BE2C (cell line): ENCODE measurements around the gene PDE6G.
"Not testable (repeated sequence)": the region's sequence is repeated elsewhere in the genome, so short reads cannot be mapped to it uniquely, and the experiment has no call there.

Experiments used
- DNase-seq: peaks from one replicate; pipeline ENCODE4 v3.0.0-alpha.2; 2020
- H3K27me3 ChIP-seq: fragments of 250-450 bp; sonication (Bioruptor Pico); 2 replicates; pipeline ENCODE4 v1.5.1; 2020; ENCODE audit warnings: mild to moderate bottlenecking
- H3K36me3 ChIP-seq: fragments of 250-450 bp; sonication (Bioruptor Pico); 2 replicates; pipeline ENCODE4 v1.5.1; 2020; ENCODE audit warnings: mild to moderate bottlenecking
- H3K4me1 ChIP-seq: fragments of 250-450 bp; sonication (Bioruptor Pico); 2 replicates; pipeline ENCODE4 v1.5.1; 2020
- H3K4me3 ChIP-seq: 2 replicates; pipeline ENCODE4 v1.5.1; 2011; ENCODE audit warnings: low read depth, low read length
- H3K9me3 ChIP-seq: fragments of 250-450 bp; sonication (Bioruptor Pico); 2 replicates; pipeline ENCODE4 v1.5.1; 2020
- CTCF ChIP-seq: IDR thresholded peaks from 2 replicates; pipeline ENCODE4 v1.5.1; 2012; ENCODE audit warnings: mild to moderate bottlenecking, low read depth, low read length

The PDE6G gene

DNA sequence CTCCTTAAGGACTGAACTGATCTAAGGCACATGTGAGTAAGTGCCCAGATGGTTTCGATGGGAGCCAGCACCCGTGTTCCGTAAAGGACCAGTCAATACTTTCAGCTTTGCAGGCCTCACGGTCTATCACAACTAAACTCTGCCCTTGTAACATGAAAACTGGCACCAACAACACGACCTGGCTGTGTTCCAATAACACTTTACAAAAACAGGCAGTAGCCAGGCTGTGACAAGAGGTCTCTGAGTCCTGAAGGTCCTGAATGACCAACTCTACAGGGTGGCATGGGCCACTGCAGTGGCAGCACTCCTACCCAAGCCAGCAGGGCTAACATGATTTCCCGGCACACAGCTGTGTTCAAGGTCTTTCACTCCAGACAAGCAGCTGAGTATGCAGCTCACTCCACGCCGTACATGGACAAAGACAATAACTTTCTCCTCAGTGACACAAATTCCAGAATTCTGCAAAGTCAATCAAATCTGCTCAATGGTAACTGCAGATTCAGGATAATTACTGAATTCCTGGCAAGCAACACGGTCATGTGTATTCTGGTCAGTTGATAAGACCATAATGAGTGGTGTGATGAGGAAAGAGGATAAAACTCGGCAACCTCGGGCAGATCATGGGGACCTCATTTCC, 34.7 kb downstream of the PDE6G start:
- no peaks in the 10 kb centered on the region; the same call in 1 of the 2 replicates for H3K4me1 ChIP-seq
- TF ChIP-seq CTCF, result no peak
- no peaks in the 10 kb centered on the region for H3K27me3 ChIP-seq
- DNase-seq, result no peak
- H3K4me3 ChIP-seq, result no peak overlapping the region
- H3K9me3 ChIP-seq, result no peaks in the 10 kb centered on the region; the same call in 1 of the 2 replicates
- peaks cover 73% of the 10 kb centered on the region for H3K36me3 ChIP-seq

DNA sequence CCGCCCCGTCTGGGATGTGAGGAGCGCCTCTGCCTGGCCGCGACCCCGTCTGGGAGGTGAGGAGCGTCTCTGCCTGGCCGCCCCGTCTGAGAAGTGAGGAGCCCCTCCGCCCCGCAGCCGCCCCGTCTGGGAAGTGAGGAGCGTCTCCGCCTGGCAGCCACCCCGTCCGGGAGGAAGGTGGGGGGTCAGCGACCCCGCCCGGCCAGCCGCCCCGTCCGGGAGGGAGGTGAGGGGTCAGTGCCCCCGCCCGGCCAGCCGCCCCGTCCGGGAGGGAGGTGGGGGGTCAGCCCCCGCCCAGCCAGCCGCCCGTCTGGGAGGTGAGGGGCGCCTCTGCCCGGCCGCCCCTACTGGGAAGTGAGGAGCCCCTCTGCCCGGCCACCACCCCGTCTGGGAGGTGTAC, 38.0 kb downstream of the PDE6G start:
- H3K36me3 ChIP-seq, result peaks cover 58% of the 10 kb centered on the region
- not testable (repeated sequence) for H3K4me3 ChIP-seq, H3K9me3 ChIP-seq, H3K4me1 ChIP-seq, DNase-seq, H3K27me3 ChIP-seq

- Histone ChIP-seq H3K4me1 (no peaks in the 10 kb centered on the region; the same call in 1 of the 2 replicates), H3K4me3 (no peak overlapping the region), H3K27me3 (no peaks in the 10 kb centered on the region), H3K36me3 (peaks cover 57% of the 10 kb centered on the region), H3K9me3 (no peaks in the 10 kb centered on the region; the same call in 1 of the 2 replicates)
- TF ChIP-seq CTCF, result no peak
- no peak for DNase-seq
Measured at GRCh38 chr17:81616877-81617276, 39.5 kb downstream of the PDE6G start.

- peaks cover 48% of the 10 kb centered on the region for H3K36me3 ChIP-seq
Measured at GRCh38 chr17:81615401-81615930, 40.9 kb downstream of the PDE6G start.

DNA sequence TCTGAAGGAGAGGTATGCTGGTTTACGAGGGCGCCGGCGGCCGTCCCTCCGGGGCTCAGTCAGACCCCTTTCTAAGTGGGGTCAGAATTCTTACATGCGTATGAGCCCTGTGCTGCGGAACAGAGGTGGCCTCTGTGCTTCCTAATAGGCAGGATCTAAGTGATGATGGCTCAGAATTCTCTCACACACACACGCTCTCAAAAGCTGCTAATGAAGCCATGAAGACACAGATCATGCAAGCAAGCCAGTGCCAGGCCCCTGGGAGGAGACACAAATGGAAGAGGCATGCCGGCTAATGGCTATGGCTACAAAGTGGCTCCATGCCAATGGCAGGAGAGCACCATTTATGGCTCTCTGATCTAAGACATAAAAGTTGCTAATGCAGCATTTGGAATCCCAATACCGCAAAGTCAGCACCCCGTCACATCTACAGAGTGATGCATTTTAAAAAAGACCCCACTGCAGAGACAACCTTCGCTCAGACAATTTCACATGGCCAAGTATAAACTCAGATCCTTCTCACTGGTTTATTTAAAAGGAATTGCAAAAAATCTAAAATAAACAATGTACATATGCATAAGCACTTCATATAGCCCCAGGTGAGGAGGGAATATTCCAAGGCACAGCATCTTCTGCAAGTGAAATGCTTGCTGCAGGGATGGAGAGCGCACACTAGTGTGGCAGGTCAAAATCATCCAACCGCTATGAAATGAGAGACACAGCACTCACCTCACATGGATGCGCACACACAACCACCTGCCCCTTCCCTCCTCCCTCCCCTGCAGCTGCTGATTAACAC, 44.0 kb downstream of the PDE6G start:
- no peak overlapping the region for H3K4me3 ChIP-seq
- H3K9me3 ChIP-seq, result no peaks in the 10 kb centered on the region
- H3K27me3 ChIP-seq, result no peaks in the 10 kb centered on the region
- no peak for DNase-seq
- peaks cover 61% of the 10 kb centered on the region for H3K36me3 ChIP-seq
- no peak for TF ChIP-seq CTCF
- H3K4me1 ChIP-seq, result no peaks in the 10 kb centered on the region

More at GRCh38 chr17:81615401-81615930, 40.9 kb downstream of the PDE6G start:
- H3K4me1 ChIP-seq, result no peaks in the 10 kb centered on the region
- no peaks in the 10 kb centered on the region for H3K27me3 ChIP-seq
- TF ChIP-seq CTCF, result no peak
- no peaks in the 10 kb centered on the region for H3K9me3 ChIP-seq
- DNase-seq, result no peak
- no peak overlapping the region for H3K4me3 ChIP-seq

- H3K4me3 ChIP-seq, result no peak overlapping the region
- no peaks in the 10 kb centered on the region for H3K27me3 ChIP-seq
- no peaks in the 10 kb centered on the region for H3K4me1 ChIP-seq
- no peak for DNase-seq
- H3K9me3 ChIP-seq, result no peaks in the 10 kb centered on the region
- no peak for TF ChIP-seq CTCF
- H3K36me3 ChIP-seq, result peaks cover 64% of the 10 kb centered on the region
Measured at GRCh38 chr17:81609541-81610311, 46.6 kb downstream of the PDE6G start.
